Measurements from ENCODE around the gene TLR5. TPM values are rescaled to one million over a fixed set of nuclear protein-coding genes. Genes with fewer than 3 reads are reported as not detected.

The TLR5 gene
- polyA plus RNA-seq, 1 of the 3 experiments (the other 2 are of a cell fraction): not detected

- CTCF ChIA-PET: interaction anchor here (1.6 kb wide), 1 partner anchor 46 kb away, joined by 6 read pairs; no protein-coding TSS in a partner anchor
- Histone ChIP-seq H3K9ac (no peak overlapping the region), H3K9me3 (no peaks in the 10 kb centered on the region)
Observed at GRCh38 chr1:223179786-223180185, 36.7 kb upstream of the TLR5 start.

GRCh38 chr1:223179280-223179679, 36.2 kb upstream of the TLR5 start:
- POLR2A ChIA-PET: no interaction called here
- CTCF ChIA-PET: no interaction called here
- no peaks in the 10 kb centered on the region for H3F3A ChIP-seq (replicated peaks; ENCODE audit: insufficient read depth)
- H3K27me3 ChIP-seq (ENCODE audit: insufficient read depth): peaks cover 9% of the 10 kb centered on the region; the same call in 1 of the 2 replicates
- no peaks in the 10 kb centered on the region for H3K4me1 ChIP-seq (ENCODE audit: control insufficient read depth in 1 of 2, insufficient read depth in 2 of 2, low read depth in 1 of 2, low read length in 1 of 2)
- no peaks in the 10 kb centered on the region for H4K20me1 ChIP-seq (ENCODE audit: insufficient read depth)
- H3K27ac ChIP-seq (ENCODE audit: low read depth in 2 of 2, low read length in 1 of 2): no peak overlapping the region
- H3K4me2 ChIP-seq: no peak overlapping the region
- H3K4me3 ChIP-seq (ENCODE audit: low read depth in 2 of 2, low read length in 1 of 2): no peak overlapping the region
- no peaks in the 10 kb centered on the region for H3K9me2 ChIP-seq
- no peaks in the 10 kb centered on the region for H3K36me3 ChIP-seq (replicated peaks in 1 of 2; ENCODE audit: control insufficient read depth in 1 of 2, insufficient read depth in 2 of 2, low read length in 1 of 2)
- no peak for DNase-seq
- WGBS (ENCODE audit: low lambda C conversion rate): 25% methylated on average over 3 of the region's 3 CpGs
- H2AFZ ChIP-seq (ENCODE audit: low read depth): no peak overlapping the region
- no peaks in the 10 kb centered on the region for H3K9me3 ChIP-seq
- no peak overlapping the region for H3K9ac ChIP-seq
- H3K79me2 ChIP-seq (ENCODE audit: insufficient read depth): no peaks in the 10 kb centered on the region
- no peak for TF ChIP-seq FOXJ3 (CRISPR knock-in tag; IDR thresholded peaks at IDR 0.05)
- TF ChIP-seq NFIC (IDR thresholded peaks at IDR 0.05; ENCODE audit: borderline replicate concordance): no peak
- TF ChIP-seq TAF1 (IDR thresholded peaks at IDR 0.05; ENCODE audit: borderline replicate concordance, low read depth, low read length): no peak
- no peak for TF ChIP-seq FOSL2 (IDR thresholded peaks at IDR 0.05; ENCODE audit: borderline replicate concordance, low read depth)
- no peak for TF ChIP-seq TEAD4 (IDR thresholded peaks at IDR 0.05; ENCODE audit: borderline replicate concordance, insufficient read depth)
- no peak for TF ChIP-seq CTCF (IDR thresholded peaks at IDR 0.05)
- no peak for TF ChIP-seq PBX3 (IDR thresholded peaks at IDR 0.05)
- no peak for TF ChIP-seq IRF3 (IDR thresholded peaks at IDR 0.05; ENCODE audit: low read depth, low read length)
- no peak for TF ChIP-seq GABPA (IDR thresholded peaks at IDR 0.05; ENCODE audit: low read depth)
- TF ChIP-seq ELF1 (IDR thresholded peaks at IDR 0.05): no peak
- TF ChIP-seq POLR2AphosphoS5 (IDR thresholded peaks at IDR 0.05; ENCODE audit: low read depth, low read length): no peak
- TF ChIP-seq YY1 (IDR thresholded peaks at IDR 0.05; ENCODE audit: low read depth): no peak

More at GRCh38 chr1:223179786-223180185, 36.7 kb upstream of the TLR5 start:
- POLR2A ChIA-PET: no interaction called here
- Histone ChIP-seq H3K36me3 (replicated peaks in 1 of 2; ENCODE audit: control insufficient read depth in 1 of 2, insufficient read depth in 2 of 2, low read length in 1 of 2) (no peaks in the 10 kb centered on the region), H3K4me1 (ENCODE audit: control insufficient read depth in 1 of 2, insufficient read depth in 2 of 2, low read depth in 1 of 2, low read length in 1 of 2) (no peaks in the 10 kb centered on the region), H3F3A (replicated peaks; ENCODE audit: insufficient read depth) (no peaks in the 10 kb centered on the region), H3K9me2 (no peaks in the 10 kb centered on the region), H2AFZ (ENCODE audit: low read depth) (no peak overlapping the region), H3K27ac (ENCODE audit: low read depth in 2 of 2, low read length in 1 of 2) (no peak overlapping the region), H3K4me2 (no peak overlapping the region), H3K79me2 (ENCODE audit: insufficient read depth) (no peaks in the 10 kb centered on the region), H4K20me1 (ENCODE audit: insufficient read depth) (no peaks in the 10 kb centered on the region), H3K4me3 (ENCODE audit: low read depth in 2 of 2, low read length in 1 of 2) (no peak overlapping the region), H3K27me3 (ENCODE audit: insufficient read depth) (peaks cover 9% of the 10 kb centered on the region; the same call in 1 of the 2 replicates)
- no peak for DNase-seq
- TF ChIP-seq RCOR1 (IDR thresholded peaks at IDR 0.05; ENCODE audit: low read length) (no peak), EP300 (IDR thresholded peaks at IDR 0.05; ENCODE audit: borderline replicate concordance in 1 of 2, low read depth in 1 of 2, low read length in 1 of 2) (no peak), FOXM1 (IDR thresholded peaks at IDR 0.05; ENCODE audit: low read depth) (no peak), FOSL2 (IDR thresholded peaks at IDR 0.05; ENCODE audit: borderline replicate concordance, low read depth) (no peak), IRF3 (IDR thresholded peaks at IDR 0.05; ENCODE audit: low read depth, low read length) (no peak), MAX (IDR thresholded peaks at IDR 0.05; ENCODE audit: low read depth) (no peak), CTCF (IDR thresholded peaks at IDR 0.05) (no peak)
- 33% methylated on average over 1 of the region's 1 CpG for WGBS (ENCODE audit: low lambda C conversion rate)
